CD4-positive, alpha-beta T cell treated with Interleukin-15 for 1 hour (primary cell): ENCODE measurements around the gene HIGD1A.
A peak's percentile ranks its signal among the peaks of the same experiment; 100 is the strongest.

Experiments
- DNase-seq: peaks from one replicate; pipeline ENCODE4 v3.0.0-alpha.2; 2020

The HIGD1A gene

DNA sequence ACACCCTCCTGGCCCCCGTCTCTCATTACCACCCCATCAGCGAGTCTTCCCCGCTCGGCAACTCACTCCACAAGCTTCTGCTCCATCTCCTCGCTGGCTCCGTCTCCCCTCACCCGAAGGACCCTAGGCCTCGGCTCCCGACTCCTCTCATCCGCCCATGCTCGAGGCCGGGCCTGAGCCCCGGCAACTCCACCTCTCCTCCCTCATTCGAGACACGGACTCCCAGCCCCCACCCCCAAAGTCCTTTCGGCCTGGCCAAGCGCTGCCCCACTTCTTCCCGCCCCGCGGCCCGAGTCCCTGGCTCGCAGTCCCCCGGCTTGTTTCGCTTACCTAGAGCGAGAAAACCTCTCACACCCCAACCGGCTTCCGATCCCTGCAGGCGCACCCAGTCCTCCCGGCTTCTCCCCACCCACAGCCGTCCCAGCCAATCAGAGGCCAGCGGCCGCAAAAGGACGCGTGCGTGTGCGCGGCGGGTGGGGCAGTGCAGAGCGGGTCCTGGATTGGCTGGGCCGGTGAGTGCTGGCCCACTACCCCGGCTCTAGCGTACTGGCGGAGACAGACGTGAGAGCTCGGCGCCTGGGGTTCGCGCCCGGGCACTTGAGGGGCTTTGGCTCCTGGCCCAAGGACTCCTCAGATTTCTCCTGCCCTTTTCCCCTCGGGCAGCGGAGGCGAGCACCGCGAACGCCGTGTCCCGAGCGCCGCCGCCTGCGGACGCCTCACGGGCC, at the start of gene HIGD1A:
Gene HIGD1A, minus strand, starts transcription at position 385 of the 725 bp plus-strand sequence. CDS start 10,237 bp downstream, outside the sequence.
- DNase-seq, result peak; percentile 94

DNA sequence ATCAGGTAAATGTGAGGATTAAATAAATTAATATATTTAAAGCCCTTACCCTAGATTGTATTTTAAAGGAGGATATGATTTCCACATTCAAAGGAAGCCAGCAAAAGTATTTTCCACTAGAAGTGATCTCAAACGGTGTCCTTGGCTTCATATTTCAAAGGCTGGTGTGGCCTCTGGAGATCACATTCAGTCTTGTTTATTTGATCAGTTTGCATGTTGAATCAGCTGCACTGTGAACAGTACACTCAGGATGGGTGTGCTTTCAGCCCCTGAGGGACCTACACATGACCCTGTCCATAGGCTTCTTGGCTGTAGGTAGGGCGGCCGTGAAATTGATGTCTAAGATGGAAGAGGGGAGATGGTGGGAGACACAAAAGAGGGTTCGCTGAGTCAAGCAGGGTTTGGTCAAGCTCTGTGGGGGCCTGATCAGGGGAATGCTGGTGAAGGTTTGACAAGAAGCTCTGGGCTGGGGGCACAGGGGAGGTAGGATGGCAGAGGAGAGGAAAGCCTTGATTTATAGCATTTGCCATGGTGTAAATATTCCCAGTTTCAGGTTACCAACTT, 49.5 kb upstream of the HIGD1A start:
- DNase-seq, result no peak

DNA sequence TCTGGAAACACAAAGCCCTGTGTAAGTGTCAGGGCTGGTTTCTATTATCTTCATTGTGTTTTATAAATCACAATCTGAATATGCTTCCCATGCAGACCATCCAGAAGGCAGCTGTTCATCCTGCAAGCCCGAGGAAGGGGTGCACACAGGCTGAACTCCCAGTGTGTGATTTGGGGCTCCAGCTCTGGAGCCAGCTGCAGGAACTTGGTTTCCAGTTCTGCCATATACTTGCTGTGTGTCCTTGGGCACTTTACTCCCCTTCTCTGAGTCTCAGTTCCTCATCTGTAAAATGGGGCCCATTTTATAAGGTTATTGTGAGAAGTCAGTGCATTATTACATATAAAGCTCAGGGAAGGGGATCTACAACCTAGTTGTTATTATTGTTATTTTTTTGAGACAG, 48.8 kb upstream of the HIGD1A start:
- no peak for DNase-seq

DNA sequence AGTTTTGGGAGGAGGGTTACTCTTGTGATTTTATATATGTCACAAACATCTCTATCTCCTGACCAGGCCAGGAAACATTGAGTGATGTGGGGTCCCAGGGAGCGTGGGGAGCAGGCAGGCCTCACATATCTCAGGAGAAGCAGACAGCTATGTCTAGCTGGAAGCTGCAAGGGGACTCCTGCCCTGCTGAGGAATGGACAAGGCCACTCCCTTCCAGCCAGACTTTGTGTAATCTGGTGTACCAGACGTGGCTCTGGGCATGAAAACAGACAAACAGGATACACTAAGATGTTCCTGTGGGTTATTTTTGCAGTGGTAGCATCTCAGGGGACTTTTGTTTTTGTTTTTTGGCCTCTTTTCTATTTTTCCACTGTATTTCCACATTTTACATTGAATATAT, 48.2 kb upstream of the HIGD1A start:
- DNase-seq, result no peak

DNA sequence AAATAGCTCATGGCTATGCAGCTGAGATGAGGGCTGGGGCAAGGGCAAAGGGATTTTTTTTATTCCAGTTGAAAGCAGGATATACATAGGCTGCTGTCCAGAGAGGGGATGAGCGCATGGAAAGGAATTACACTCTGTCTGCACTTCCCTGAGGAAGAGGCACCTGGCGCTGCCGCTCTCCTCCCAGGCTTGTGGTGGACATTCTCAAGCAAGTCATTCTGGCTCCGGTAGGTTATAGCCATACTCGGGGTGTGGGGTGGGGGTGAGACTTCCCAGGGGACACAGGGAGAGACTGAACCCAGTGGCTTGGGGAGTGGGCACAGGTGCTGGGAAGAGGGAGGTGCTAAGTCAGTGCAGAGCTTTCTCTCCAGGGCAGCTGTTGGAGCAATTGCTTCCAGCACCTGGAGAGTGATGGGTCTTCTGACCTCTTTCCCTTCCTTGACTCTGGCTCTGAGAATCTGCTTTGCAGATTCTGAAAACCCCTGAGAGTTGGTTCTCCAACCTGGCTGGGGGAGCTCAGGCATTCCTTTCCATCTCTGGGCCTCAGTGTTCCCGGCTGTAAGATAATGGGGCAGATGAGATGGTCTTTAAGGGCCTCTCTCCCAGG, 47.0 kb upstream of the HIGD1A start:
- no peak for DNase-seq

DNA sequence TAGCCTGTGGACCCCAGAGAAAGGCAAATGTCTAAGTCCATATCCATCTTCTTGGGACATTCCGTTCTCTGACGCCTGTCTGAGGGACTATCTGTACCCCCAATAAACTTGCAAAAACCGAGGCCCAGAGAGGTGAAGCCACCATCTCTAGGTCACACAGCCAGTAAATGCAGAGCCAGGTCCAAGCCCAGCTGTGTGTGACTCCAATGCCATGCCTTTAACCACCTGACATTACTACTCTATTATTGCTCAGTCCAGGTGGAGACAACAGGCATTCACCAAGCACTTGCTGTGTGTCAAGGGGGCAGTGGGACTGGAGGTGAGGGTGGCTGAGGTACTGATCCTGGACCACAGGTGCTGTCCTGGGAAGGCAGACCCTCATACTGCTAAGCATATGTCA, 46.0 kb upstream of the HIGD1A start:
- no peak for DNase-seq

DNA sequence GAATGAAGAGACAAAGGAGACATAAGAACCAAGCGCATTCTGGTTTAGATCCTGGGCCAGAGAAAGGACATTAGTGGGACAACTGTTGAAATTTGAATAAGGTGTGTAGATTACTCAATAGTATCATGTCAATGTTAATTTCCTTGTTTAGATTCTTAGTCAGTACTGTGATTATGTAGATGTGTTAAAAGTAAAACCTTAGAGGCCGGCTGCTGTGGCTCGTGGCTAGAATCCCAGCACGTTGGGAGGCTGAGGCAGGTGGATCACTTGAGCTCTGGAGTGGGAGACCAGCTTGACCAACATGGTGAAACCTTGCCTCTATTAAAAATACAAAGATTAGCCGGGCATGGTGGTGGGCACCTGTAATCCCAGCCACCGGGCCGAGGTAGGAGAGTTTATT, 44.7 kb upstream of the HIGD1A start:
- no peak for DNase-seq

DNA sequence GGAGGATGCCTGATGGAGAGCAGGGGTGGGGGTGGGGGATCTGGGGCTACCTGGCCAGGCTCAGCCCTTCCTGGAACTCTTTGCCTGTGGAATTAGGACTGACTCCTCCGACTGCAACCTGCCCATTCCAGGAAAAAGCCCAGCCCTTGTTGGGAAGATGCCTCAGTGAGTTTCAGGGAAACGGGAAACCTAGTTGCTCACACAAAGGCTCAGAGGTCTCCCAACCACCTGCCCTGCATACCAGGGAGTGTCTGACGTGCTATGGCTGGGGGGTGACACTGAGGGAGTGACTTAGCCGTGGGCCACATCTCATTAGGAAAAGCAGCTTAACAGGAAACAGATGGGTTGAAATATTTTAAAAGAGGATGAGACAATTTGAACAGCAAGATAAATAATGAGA, 43.4 kb upstream of the HIGD1A start:
- DNase-seq, result no peak

DNA sequence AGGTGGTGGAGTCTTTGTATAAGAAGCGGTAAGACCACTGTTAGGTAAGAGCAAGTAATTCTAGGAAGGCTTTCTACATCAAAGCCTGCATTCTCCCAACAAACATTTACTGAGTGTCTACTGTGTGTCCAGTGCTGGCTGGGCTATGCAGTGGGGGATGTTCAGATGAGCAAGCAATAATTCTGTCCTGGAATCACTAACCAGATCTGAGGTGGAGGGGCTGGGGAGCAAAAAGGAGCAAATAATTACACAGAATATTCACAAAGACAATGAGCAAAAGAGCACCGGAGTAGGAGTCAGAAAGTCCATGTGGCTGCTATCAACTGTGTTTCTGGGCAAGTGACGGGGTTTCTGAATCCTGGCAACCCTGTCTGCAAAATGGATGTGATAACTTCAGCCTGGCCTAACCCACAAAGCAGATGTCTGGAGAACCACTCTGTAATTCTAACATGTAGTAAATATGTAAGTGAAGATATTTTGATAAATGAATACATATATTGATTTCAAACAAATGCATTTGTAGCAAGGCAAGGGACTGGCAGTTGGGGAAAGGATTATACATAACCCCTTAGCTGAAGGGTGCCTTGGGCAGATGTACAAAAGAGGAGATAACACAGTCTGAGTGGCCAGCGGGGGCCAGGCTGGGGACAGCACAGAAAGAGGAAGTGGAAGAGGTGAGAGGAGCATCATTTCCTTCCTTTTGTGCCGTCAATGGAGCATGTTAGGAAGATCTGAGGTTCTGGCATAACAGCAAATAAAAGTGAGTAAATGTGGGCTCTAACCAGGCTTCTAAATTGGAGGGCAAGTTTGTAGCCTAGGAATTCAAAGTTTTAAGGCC, 42.6 kb upstream of the HIGD1A start:
- peak; percentile 71 for DNase-seq

DNA sequence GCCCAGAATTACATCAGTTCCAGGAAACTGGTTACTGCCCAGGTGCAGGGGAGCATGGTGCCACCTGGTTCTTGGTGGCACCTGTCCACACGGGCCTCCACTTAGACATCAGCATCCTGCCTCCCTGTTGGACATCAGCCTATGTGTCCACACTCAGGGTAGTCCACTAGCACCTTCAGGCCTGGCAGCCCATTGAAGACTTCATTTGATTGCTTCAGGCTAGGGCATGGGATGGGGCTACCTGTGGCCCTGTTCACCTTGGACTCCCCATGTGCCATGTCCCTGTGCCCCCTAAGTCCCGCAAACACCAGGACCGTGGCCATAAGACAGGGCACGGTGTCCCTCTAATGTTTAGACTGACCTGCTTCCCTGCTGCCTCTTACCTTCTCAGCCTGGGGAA, 40.5 kb upstream of the HIGD1A start:
- no peak for DNase-seq

DNA sequence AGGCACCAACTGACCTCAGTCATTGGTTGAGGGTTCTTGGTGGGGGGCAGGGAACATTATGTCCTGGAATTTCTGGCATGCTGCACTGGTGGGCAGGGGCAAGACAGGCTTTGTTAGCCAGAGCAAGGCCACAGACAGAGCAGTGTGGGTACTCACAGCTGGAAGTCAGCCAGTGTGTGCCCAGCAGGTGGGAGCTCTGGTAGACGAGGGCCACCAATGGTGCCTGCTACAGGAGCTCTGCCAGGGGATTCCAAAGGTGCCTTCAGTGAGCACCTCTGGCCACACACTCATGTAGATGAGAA, 40.1 kb upstream of the HIGD1A start:
- no peak for DNase-seq

DNA sequence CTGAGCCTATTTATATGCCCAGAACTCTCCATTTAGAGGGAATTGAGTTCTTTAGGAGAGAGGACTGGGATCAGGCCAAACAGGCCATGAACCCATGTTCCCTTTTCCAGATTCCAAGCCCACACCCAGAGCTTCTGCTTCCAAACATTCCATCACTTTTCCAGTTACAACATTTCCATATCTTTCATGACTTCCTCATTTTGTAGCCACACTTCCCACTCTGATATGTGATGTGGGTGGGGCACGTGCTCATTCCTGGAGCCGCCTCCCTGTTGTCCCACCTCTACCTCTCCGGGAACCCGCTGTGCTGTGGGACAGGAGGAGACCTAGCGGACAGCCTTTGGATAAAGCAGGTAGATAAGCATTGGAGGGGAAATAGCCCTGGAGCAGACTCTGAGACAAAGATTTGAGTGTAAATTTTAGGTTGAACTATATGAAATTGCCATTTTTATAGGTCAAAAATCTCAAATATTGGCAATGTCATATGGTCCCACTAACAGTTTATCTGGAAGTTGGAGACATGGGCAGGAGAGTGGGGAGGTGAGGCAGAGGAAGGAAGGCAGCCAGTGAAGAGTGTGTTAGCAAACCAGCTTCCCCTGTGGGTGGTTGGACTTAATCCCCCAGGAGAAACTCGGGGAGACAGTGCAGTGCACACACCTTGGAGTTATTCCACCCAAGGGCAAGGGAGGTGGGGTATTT, 39.6 kb upstream of the HIGD1A start:
- no peak for DNase-seq

DNA sequence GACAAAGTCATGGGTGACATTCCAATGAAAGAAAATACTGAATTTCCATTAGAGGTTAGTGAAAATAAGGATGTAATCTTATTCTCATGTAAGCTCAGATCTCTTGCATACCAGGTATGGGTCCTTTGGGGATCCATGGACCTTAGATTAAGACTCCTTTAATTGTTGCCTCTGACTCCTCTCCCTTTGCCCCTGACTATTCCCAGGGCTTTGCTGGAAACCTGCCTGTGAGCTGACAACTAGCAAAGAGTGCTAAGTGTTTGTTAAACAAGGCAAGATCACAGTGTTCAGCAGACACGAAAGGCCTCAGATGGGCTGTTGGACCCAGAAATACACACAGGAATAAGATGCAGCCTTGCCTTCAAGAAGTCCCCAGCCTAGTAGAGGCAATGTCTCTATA, 37.0 kb upstream of the HIGD1A start:
- DNase-seq, result no peak

DNA sequence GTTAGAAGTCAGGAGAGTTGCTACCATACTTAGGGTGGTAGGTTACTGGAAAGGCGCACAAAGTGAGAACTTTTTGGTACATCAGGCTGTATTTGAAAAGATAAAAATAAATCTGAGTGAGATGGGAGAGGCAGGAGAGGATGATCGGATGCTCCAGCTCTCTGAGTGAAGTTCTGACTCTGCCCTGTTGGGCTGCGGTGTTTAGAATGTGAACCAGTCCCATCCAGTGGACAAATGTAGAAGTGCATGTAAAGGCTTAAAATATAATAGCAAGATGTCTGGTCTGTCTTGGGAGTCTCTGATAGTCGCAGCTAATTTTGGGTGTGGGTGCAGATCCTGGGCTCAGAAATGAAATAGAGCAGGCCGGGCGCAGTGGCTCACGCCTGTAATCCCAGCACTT, 35.3 kb upstream of the HIGD1A start:
- no peak for DNase-seq

DNA sequence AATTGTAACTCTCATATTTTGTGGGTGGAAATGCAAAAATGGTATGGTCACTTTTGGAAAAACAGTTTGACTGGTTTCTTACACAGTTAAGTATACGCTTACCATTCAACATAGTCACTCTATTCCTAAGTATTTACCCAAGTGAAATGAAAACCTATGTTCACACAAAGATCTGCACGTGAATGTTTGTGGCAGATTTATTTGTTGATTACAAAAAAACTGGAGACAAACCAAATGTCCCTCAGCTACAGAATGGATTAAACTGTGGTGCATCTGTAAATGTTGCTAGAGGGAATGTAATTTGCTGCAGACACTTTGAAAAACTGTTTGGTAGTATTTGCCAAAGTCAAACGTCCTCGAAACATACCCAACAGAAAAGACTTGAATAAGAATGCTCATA, 34.3 kb upstream of the HIGD1A start:
- no peak for DNase-seq

DNA sequence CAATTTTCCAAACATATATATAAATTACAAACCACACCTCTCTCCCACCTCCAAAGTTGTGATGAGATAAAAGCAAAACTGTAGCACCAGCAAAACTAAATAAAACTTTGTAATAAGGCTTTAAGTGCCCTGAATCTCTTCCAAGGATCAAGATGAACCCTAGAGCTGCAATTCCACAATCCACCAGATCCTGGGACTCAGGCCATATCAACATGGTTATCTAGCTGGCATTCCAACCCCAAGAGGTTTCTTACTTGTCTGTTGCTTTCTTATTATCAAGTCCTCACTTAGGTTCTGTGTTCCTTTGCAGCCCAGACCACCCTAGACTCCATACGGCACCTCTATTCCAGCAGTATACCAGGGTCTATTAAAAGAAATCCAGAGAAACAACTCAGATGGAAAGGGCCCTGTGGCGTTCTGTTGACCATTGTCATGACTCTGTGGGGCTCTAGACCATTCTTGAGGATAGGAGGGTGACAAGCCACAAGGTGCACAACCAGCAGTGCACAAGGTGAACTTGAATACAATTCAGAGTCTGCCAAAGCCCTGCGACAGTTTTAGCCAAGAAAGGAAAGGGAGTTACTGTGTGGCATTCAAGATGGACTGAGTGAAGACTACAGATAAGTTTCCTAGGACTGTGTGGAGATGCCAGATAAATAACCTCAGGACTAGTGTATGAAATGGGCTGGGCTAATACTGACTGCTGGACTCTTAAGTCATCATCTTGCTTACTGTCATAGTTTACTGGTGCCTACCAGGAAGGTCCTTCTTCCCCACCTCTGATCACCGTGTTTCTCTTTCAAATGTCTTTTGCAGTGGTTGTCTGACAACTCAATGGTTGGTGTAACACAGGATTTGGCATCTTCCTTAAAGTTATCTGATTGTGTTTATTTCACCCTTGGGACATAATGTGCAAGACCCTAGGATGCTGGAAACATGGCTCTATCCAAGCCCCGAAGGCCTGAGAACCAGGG, 32.1 kb upstream of the HIGD1A start:
- DNase-seq, result no peak

DNA sequence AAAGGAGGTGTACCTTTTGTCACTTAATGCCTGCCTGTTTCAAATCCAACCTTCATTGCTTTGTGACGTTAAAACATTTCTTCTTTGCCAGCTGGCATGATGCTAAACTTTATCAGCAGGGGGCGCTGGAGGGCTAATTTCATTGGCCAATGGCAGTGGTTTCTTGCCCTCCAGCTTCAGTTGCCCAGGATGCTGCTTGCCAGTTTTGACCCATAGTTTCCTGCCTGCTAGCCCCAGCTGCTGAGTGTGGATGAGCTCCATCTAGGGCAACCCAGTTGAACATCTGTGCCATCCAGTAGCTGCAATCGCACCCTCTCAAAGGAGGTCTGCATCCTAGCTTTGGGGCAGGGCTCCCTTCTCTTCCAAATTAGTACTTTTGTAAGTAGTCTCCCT, 27.0 kb upstream of the HIGD1A start:
- DNase-seq, result peak; percentile 71

DNA sequence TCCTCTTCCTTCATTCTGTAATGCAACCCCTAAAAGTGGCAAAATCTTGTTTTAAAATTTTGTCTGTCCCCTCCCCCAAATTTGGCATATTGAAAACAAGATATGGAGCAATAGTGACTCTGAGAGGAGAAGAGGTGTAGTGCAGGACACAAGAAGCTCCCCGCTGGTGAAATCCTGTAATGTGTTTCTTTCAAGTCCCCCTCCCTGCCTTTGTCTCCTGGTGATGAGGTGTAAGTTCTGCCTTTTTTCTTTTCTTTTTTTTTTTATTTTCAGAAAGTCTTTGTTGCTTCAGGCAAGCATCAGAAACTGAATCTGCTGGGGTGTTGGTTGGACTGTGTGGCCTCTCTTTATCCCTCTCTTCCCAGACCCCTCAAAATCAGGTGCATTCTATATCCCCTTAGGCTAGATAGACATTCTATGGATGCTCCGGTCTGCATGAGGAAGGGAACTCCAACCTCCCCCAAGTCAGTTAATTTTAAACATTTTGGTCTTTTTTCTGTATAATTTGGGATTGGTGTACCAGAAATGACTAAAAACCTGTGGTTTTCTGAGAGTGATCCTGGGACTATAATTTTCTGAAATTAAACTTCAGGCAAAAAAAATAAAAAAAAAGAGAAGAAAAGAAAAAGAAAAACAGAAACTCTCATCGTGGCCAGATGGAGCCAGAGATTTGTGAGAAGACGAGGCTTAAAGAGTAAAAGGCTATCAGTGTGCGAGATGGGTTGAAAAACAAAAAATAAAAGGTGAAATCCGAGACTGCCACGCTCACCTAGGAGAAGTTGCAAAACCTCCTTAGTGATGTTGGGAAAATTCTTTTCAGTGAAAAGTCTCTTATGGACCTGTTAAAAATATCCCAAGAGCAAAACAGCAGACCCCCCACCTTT, 26.4 kb upstream of the HIGD1A start:
- DNase-seq, result no peak

DNA sequence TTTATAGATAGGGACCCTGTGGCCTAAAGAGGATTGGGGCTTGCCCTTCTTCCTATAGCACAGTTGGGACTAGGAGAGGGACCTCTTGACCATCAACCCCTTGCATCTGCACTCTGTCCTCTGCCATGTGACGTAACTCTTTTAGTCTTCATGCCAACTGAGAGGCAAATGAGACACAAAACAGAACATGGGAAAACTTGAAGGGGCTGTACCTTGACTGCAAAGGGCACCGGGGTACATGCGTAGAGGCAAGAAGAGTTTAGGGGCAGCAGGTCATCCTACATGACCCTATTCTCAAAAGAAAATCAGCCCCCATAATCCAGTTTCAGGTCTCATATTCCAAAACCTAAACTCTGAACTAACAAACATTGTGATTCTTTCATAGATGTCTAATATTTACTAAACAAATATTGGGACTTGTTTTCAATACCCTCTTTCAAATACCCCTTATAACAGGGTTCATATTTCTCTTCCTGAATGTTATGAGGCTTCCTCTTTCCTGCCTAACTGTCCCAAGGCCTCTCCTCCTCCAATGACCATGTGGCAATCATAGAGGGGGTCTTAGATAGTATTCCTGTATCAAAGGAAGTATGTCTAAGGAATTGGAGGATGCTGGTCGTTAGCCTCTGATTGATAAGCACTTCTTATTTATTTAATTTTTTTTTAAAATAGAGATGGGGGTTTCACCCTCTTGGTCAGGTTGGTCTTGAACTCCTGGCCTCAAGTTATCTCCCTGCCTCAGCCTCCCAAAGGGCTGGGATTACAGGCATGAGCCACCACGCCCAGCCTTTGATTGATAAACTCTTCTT, 25.5 kb upstream of the HIGD1A start:
- DNase-seq, result no peak

DNA sequence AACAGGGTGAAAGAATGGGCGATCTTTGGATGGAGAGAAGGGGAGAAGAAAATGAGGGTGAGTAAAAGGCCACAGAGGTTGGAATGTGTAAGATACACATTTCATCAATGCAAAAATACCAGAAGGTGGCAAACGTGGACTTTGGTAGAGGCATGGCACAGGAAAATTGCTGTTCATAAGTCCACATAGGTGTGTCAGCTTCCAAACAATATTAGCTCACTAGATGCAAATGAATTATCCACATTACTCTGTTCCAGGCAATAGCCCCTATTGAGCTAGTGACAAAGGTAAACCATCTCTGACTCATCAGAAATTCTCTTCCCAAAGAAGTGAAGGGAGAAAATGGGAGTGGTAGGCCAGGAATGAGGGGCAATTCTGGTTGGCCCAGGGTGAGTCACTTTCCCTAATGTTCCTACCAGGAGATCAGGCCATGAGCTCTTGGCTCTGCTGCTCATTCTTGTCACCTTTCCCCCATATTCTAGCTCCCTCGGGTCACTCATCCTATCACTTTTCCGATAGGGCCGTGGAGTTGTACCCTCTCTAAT, 24.9 kb upstream of the HIGD1A start:
- no peak for DNase-seq
